ENCODE measurements around the gene SETDB1.
"Not testable (repeated sequence)": the region's sequence is repeated elsewhere in the genome, so short reads cannot be mapped to it uniquely, and the experiment has no call there.

SETDB1 gene

DNA sequence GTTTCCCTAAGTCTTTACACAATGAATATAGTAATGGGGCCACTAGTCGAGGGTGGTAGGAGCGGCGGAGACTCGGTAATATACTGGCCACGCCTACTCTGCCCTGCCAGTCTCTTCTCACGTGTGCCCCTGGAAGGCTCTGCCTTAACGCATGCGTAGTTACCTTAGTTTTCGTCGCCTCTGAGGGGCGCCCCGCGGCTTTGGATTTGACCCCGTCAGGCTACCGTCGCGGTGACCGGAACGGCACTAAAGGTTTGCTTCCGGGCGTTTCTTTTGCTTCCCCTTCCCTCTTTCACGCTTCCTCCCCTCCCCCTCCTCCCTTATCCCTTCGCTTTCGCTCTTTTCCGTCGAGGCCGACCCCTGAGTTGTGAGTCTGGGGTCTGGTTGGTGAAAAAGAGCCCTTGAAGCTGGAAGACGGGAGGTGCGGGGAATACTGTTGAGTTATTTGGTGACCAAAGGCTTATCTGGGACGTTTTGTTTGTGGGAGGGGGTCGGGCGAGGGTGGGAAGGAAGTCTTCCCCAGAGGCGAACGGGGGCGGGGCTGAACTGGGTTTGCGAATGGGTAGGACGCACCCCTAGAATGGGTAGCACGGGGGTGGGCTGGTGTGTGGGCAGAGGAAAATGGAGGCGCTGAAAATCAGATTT, at the start of gene SETDB1:
Gene SETDB1, plus strand, starts transcription at position 267 of the 645 bp plus-strand sequence. CDS start 1,352 bp downstream, outside the sequence.
- DNase-seq, result peak; percentile 98

DNA sequence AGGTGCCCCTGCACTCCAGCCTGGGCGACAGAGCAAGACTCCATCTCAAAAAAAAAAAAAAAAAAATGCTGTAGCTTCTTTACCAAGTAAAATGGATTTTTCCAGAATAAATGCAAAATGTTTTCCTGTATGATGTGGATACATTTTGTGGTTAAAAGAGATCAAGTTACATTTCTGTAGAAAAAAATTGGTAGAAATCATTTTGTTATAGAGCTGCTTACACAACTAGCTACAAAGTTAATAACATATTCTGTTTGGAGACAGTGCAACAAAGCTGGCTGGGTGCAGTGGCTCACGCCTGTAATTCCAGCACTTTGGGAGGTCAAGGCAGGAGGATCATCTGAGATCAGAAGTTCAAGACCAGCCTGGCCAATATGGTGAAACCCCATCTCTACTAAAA, 47.2 kb upstream of the SETDB1 start:
- DNase-seq, result not testable (repeated sequence)

DNA sequence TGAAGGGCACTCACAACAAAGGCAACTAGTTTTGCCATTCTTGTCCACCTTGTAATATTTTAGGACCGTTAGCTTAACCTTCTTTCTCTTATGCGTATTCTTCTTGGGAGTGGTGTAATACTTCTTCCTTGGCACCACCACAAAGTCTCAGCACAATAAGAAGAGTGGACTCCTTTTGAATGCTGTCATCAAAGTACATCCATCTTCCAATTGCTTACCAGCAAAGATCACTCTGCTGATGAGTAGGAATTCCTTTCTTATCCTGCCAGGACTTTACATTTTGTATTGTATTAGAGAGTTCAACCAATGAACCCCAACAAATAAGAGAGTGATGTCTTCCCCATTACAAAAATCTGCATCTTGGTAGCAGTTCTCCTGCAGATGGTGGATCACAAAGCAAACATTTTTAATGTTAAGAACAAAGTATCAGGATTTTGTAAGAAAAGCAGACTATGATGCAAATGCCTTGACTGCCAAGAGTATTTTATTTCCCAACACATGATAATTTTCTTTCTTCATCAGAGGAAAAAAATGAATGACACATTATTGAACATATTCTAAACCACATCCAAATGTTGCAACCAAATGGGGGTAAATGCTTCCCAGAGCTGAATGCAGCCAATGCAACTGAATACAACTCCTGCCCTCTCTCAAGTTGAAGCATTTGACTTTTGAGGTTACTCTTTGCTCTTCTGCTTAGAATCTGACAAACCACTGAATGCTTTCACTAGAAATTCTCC, 44.7 kb upstream of the SETDB1 start:
- no peak for DNase-seq

DNA sequence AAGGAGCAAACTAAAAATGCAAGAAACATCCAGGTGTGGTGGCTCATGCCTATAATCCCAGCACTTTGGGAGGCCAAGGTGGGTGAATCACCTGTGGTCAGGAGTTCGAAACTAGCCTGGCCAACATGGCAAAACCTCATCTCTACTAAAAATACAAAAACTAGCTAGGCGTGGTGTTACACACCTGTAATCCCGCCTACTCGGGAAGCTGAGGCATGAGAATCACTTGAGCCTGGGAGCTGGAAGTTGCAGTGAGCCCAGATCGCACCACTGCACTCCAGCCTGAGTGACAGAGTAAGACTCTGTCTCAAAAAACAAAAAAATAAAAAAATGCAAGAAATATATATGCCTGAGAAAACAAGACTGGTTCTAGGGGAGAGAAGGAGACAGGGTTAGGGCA, 43.0 kb upstream of the SETDB1 start:
- not testable (repeated sequence) for DNase-seq

DNA sequence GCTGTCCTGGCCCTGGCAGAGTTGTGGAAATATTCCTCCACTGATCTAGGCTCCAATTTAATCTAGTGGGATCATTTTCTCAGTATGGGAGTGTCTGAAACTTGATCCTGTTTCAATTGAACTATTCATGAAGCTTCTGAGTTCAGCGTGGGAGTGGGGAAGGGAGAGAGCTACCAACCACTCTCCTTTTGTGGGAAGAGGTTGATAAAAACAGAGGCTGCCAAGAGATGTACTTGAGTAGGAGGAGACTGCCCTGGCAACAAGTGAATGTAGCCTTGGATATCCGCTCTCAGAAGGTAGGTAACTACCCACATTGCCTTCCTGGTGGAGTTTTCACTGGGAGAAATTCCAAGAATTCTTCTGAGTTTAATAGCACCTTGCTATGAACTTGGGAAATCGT, 39.1 kb upstream of the SETDB1 start, which contains the start of gene CTXND2:
Gene CTXND2, plus strand, starts transcription at position 119 of the 400 bp plus-strand sequence. CDS start 25,179 bp downstream, outside the sequence.
- no peak for DNase-seq

DNA sequence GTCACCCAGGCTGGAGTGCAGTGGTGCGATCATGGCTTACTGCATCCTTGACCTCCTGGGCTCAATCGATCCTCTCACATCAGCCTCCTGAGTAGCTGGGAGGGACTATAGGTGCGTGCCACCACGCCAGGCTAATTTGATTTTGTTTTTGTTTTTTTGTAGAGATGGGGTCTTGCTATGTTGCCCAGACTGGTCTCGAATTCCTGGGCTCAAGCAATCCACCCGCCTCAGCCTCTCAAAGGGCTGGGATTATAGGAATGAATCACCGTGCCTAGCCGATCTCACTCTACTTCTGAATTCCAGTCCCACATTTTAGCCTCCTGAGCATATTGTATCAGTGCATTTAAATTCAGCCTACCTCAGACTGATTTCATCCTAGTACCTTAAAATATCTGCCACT, 37.4 kb upstream of the SETDB1 start:
- no peak for DNase-seq

DNA sequence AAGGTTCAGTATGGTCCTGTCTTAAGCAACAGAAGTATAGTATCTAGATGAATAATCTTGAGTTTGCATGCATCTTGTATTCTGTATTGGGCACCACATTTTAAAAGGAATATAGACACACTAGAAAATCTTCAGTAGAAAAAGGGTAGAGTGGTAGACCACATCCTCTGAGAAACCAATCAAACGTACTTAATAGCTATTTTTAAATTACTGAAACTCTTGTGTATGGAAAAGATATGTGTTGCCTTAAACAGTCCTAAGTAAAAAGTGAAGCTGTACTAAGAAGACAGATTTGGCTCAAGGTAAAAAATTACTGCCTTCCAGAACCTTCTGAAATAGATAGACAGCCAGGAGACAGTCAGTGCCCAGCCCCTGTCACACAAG, 36.1 kb upstream of the SETDB1 start:
- DNase-seq, result no peak

DNA sequence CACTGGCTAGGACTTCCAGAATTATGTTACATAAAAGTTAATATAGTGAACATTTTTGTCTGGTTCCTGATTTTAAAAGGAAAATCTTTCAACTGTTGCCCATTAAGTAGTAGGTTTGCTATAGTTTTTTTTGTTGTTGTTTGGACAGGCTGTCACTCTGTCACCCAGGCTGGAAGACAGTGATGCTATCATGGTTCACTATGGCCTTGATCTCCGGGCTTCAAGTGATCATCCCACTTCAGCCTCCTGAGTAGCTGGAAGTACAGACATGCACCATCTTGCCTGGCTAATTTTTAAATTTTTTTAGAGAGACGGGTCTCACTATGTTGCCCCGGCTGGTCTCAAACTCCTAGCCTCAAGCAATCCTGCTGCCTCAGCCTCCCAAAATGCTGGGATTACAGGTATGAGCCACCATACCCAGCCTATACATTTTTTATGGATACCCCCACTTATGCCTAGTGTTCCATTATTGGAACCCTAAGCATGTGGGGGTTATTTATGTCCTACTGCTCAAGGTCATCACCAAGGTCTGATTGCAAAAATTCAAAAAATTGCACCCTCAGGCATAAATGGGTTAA, 32.7 kb upstream of the SETDB1 start:
- no peak for DNase-seq

DNA sequence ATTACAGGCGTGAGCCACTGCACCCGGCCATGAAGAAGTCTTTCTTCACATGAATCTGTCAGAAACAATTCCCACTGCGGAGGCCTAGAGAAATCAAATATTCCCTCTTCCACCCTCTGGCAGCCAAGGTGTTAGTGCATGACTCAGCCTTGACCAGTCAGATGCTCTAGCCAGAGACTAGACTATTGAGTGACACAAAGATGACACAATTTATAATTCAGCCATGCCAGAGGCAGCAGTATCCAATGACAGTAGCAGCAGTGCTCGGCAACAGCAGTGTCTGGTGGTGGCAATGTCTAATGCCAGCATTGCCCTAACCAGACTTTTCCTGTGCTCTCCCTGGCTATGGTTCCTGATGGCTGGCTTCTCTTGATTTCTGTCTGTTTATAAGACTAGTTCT, 30.5 kb upstream of the SETDB1 start:
- no peak for DNase-seq

DNA sequence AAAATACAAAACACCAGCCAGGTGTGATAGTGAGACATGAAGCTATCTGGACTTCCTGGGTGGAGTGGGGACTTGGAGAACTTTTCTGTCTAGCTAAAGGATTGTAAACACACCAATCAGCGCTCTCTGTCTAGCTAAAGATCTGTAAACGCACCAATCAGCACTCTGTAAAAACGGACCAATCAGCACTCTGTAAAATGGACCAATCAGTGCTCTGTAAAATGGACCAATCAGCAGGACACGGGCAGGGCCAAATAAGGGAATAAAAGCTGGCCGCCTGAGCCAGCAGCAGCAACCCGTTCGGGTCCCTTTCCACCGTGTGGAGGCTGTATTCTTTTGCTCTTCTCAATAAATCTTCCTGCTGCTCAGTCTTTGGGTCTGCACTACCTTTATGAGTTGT, 26.4 kb upstream of the SETDB1 start:
- DNase-seq, result not testable (repeated sequence)

DNA sequence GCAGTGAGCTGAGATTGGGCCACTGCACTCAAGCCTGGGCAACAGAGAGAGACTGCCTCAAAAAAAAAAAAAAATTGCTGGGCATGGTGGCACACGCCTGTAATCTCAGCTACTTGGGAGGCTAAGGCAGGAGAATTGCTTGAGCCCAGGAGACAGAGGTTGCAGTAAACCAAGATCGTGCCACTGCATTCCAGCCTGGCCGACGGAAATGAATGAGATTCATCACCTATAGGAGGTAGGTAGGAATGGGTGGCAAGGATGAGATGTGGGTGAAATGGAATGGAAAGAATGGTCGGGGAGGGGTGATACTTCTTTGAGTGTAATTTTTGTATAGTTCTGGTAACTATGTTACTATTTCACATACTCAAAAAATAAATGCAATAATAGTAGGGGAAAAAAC, 23.8 kb upstream of the SETDB1 start:
- no peak for DNase-seq

DNA sequence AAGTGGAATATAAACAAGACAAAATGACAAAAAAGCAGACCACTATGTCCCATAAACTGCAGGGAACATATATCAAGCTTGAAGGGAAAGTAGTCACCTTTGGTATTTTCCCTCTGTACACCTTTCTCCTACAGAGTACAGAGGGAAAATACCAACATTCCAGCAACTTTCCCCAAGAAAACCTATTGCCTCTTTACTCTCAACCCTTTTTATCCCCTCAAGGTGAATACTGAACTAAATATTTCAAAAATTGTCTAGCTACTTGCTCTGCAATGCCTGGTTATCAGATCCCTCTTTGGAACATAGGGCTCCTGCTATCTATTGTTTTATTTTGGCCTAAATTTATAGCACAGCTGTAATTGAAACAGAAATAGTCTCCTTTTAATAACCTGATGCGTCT, 23.4 kb upstream of the SETDB1 start:
- no peak for DNase-seq

DNA sequence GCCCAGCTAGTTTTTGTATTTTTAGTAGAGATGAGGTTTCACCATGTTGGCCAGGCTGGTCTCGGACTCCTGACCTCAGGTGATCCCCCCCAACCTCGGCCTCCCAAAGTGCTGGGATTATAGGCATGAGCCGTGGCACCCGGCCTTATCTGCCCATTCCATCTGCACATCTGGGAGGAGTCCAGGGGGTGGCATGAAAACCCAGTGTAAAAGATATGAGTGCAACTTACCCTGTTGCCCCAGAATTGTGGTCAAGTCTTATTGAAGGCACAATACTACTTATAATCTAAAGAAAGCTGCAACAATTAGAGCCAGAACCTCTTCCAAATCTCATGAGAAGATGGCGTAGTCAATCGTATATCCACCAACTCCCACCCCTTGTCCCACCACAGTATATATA, 20.9 kb upstream of the SETDB1 start:
- DNase-seq, result no peak

DNA sequence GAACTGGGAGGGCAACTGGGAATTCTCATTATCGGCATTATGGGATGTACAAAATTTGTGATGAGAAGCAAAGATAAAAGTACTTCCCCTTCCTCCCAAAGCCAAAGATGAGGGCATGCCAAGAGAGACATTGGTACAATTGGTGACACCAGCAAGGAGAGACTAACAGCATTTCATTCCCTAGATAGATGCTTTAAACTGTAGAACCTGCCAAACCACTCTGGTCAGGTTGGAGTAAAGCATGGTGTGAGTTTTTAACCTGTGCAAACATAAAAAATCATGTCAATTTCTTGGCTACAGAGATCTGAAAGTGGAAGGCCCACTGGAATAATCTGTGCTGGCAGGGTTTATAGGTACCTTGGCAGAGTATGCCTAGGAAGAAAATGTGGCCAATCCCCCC, 19.8 kb upstream of the SETDB1 start:
- no peak for DNase-seq

DNA sequence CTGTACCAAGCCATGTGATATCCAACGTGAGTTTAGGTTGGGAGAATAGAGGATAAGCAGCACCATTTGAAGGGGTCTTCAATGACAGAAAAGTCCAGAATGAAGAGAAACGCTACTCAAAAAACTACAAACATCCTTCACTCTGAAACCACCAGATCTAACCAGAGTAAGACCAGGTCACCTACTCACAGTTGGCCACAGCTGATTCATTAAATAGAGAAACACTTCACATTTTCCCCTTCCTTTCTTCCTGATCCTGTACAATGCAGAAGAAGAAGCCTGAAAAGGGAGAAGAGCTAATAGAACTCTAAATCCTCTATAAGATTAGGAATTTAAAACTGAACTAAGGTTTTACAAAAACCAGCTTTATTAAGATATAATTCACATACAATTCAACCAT, 19.4 kb upstream of the SETDB1 start:
- no peak for DNase-seq

DNA sequence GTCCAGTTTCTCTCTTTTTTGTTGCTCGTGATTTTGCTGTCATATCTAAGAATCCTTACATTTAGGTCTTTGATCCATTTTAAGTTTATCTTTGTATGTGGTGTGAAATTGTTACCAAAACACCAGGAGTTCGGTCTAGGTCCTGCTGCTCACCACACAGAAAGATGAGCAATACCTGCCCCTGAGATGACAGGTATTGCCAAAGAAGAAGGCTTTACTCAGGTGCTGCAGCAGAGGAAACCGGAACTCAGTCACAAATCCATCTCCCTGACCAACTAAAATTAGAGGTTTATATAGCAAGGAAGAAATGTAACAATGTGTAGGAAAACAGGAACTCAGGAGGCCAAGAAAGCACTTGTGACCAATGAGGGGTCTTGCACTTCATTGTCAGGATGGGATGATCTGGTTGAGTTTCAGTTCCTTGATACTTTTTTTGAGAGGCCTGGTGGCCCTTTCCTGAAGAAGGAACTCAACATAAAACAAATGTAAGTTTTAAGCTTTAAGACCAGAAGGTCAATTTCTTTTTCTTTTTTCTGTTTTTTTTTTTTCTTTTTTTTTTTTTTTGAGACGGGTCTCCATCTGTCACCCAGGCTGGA, 16.5 kb upstream of the SETDB1 start:
- no peak for DNase-seq

DNA sequence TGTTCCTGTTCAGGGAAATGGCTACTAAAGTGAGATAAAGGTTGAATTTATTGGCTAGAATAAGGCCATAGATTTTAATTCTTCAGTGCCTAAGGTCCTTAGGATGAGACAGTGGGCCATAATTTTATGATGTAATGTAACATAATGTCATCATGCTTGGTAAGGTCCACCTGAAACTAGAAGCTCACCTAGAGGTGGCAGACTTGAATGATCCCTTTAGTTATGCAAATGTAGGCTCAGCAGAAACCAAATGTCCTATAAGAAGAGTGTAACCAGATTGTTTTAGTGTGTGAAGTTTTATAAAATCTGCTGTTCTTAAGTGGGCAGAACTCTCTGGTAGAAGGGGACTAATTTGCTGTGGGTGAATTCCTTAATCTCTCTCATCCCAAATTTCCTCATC, 13.5 kb upstream of the SETDB1 start:
- no peak for DNase-seq

DNA sequence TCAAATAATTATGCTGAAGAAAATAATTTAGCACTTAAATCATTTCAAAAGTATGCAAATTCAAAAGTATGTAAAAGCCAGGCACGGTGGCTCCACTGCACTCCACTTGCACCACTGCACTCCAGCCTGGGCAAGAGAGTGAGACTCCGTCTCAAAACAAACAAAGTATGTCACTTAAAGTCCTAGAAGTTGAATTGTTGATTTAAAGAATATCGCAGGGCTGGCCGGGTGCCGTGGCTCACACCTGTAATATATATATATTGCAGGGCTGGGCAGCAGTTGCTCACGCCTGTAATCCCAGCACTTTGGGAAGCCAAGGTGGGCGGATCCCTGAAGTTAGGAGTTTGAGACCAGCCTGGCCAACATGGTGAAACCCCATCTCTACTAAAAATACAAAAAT, 8.8 kb upstream of the SETDB1 start:
- no peak for DNase-seq

DNA sequence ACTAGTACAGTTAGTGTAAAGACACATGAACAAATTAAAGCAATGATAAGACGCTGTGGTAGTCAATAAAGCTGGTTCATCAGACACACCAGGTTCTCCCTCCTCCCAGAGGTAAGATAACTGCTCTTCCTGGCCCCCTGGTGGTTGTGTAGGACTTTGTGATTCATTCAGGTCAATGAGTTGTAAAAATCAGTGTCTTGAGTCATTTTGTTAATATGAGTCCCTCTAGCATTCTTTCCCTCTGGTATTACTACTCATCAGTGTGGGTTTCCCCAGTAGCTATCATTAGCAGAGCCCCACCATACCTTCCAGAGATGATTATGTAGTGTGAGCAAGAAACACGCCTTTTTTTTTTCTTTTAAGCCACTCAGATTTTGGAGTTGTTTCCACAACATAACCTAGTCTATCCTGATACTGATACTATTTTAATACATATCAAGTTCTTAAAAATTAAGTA, 3.6 kb upstream of the SETDB1 start:
- peak; percentile 87 for DNase-seq

DNA sequence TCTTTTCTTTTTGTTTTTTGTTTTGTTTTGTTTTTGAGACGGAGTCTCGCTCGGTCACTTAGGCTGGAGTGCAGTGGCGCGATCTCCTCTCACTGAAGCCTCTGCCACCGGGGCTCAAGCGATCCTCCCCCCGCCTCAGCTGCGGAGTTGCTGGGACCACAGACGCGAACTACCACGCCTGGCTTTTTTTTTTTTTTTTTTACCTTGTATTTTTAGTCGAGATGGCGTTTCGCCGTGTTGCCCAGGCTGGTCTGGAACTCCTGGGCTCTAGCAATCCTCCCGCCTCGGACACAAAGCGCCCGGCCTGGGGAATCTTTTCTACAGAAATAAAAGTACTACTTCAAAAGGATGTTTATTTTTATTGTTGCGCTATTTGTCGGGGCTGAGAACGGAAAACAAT, 1.1 kb upstream of the SETDB1 start:
- DNase-seq, result peak; percentile 5

DNA sequence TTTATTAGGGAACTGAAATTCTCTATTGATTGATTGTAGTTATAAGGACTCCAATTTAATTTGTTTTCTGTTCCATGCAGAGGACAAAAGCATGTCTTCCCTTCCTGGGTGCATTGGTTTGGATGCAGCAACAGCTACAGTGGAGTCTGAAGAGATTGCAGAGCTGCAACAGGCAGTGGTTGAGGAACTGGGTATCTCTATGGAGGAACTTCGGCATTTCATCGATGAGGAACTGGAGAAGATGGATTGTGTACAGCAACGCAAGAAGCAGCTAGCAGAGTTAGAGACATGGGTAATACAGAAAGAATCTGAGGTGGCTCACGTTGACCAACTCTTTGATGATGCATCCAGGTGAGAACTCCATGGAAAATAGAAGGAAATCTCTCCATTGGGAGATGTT, 1.5 kb downstream of the SETDB1 start:
- DNase-seq, result no peak

DNA sequence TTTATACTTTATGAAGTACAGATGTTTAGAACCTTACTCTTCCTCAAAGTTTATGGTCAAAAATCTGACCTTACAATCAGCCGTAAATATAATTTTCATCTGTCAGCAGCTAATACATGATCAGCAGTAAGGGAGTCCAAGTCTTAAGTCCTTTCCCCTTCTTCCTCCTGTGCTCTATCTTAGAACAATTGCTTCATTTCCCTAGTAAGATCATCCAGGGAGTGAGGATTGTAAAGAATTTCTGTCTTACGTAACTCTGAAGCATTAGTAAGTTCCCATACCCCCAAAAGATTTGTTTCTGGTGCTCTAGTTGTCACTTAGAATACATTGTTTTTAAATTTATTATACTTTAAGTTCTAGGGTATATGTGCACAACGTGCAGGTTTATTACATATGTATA, 2.1 kb downstream of the SETDB1 start:
- no peak for DNase-seq

DNA sequence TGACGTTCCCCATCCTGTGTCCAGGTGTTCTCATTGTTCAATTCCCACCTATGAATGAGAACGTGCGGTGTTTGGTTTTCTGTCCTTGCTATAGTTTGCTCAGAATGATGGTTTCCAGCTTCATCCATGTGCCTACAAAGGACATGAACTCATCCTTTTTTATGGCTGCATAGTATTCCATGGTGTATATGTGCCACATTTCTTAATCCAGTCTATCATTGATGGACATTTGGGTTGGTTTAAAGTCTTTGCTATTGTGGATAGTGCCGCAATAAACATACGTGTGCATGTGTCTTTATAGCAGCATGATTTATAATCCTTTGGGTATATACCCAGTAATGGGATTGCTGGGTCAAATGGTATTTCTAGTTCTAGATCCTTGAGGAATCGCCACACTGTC, 2.6 kb downstream of the SETDB1 start:
- DNase-seq, result not testable (repeated sequence)

DNA sequence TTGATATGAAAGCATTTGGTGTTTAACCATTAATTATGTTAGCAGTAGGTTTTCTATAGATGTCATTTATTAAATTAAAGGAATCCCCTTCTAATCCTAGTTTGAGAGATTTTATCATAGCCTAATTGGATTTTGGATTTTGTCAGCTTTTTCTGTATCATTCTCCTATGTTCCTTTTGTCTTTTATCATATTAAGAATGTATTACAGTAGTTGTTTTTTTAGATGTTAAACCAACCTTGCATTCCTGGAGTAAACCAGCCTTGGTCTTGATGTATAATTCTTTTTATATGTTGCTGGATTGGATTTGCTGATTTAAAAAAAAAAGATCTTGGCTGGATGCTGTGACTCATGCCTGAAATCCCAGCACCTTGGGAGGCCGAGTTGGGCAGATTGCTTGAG, 5.6 kb downstream of the SETDB1 start:
- no peak for DNase-seq
